MCF 10A (cell line): ENCODE measurements around the gene MRPS6. TPM values are rescaled to one million over a fixed set of nuclear protein-coding genes. Genes with fewer than 3 reads are reported as not detected.

ENCODE experiments used
- BruUV-seq: library from RNA; stranded (reverse); fragments of 400-500 nt; replicated peaks from 2 replicates; lab custom pipeline; 2021; lab: Mats Ljungman, UMichigan
- CTCF ChIA-PET: fragments of 300-600 bp; sonication (Branson Sonifier 250); formaldehyde crosslinking; extraction: SDS; loops from one replicate; lab custom pipeline; 2021; ENCODE audit warnings: antibody characterized with exemption, inconsistent platforms; lab: Yijun Ruan, JAX
- POLR2A ChIA-PET: fragments of 300-600, 350-650 bp; sonication (Branson Sonifier 250); formaldehyde crosslinking; extraction: SDS; loops from one replicate; lab custom pipeline; 2020; ENCODE audit warnings: antibody characterized with exemption, inconsistent platforms; lab: Yijun Ruan, JAX
- DNase-seq: peaks from one replicate; pipeline ENCODE4 v3.0.0-alpha.2; 2018; ENCODE audit not compliant: unreplicated experiment
- H3K27ac Mint-ChIP-seq: one replicate; pipeline ENCODE4 v1.8.0; 2022; ENCODE audit warnings: mild to moderate bottlenecking, low read depth, mixed read lengths; ENCODE audit not compliant: unreplicated experiment
- H3K27me3 Mint-ChIP-seq: one replicate; pipeline ENCODE4 v1.8.0; 2022; ENCODE audit warnings: mixed read lengths; ENCODE audit not compliant: insufficient read depth, unreplicated experiment
- H3K36me3 Mint-ChIP-seq: one replicate; pipeline ENCODE4 v1.8.0; 2022; ENCODE audit warnings: mild to moderate bottlenecking, moderate library complexity, mixed read lengths; ENCODE audit not compliant: insufficient read depth, unreplicated experiment
- H3K4me1 Mint-ChIP-seq: one replicate; pipeline ENCODE4 v1.8.0; 2022; ENCODE audit warnings: mixed read lengths; ENCODE audit not compliant: insufficient read depth, unreplicated experiment
- H3K4me3 Mint-ChIP-seq: one replicate; pipeline ENCODE4 v1.8.0; 2022; ENCODE audit warnings: mild to moderate bottlenecking, moderate library complexity, mixed read lengths; ENCODE audit not compliant: unreplicated experiment
- H3K9me3 Mint-ChIP-seq: one replicate; pipeline ENCODE4 v1.8.0; 2022; ENCODE audit warnings: mixed read lengths; ENCODE audit not compliant: unreplicated experiment
- CTCF ChIP-seq: fragments of 200-600 bp; IDR thresholded peaks from one replicate; pipeline ENCODE4 v1.8.0; 2022; ENCODE audit warnings: antibody characterized with exemption, mild to moderate bottlenecking; ENCODE audit not compliant: unreplicated experiment
- intact Hi-C: fragments of 100-400 bp; cut with micrococcal nuclease; formaldehyde crosslinking; loops from 2 replicates; pipeline ENCODE4 v1.14.1; 2022
- total RNA-seq: library from RNA; stranded (reverse); gene quantifications from 2 replicates; pipeline ENCODE4 v1.2.3, GENCODE V29; 2022

The MRPS6 gene
- total RNA-seq, 1 experiment from 2014 or later: 86.0 TPM

DNA sequence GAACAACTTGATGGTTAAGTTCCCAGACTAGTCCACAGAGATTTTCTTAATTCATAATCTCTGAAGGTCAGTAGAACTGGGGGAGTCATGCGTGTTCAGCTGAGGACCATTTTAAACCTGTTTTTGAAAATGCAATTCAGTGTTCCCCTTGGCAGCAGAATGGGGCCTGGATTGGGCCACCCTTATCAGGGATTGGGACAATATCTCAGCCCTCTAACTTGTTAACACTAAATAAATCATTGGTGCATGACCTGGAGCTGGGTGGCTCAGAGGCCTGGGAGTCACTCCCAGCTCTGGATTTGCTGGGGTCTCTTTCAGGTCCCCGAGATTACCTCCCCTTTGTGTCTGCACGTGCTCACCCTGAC lies 55.3 kb downstream of the MRPS6 start:
- Mint-ChIP-seq H3K27me3 (no peaks in the 10 kb centered on the region), H3K36me3 (peaks cover 20% of the 10 kb centered on the region), H3K9me3 (no peaks in the 10 kb centered on the region), H3K4me1 (peaks cover 35% of the 10 kb centered on the region), H3K4me3 (no peak overlapping the region), H3K27ac (peak overlapping the region; percentile 60)
- POLR2A ChIA-PET: interaction anchor here (1.3 kb wide), 1 partner anchor 11 kb away, joined by 3 read pairs; no protein-coding TSS in a partner anchor
- no peak for TF ChIP-seq CTCF
- intact Hi-C loops: no loop called here
- DNase-seq: no peak
- CTCF ChIA-PET: interaction anchor here (0.7 to 0.9 kb wide), 2 partner anchors 204 to 412 kb away, joined by 3 to 7 read pairs; no protein-coding TSS in a partner anchor
- BruUV-seq: no TSS peak

DNA sequence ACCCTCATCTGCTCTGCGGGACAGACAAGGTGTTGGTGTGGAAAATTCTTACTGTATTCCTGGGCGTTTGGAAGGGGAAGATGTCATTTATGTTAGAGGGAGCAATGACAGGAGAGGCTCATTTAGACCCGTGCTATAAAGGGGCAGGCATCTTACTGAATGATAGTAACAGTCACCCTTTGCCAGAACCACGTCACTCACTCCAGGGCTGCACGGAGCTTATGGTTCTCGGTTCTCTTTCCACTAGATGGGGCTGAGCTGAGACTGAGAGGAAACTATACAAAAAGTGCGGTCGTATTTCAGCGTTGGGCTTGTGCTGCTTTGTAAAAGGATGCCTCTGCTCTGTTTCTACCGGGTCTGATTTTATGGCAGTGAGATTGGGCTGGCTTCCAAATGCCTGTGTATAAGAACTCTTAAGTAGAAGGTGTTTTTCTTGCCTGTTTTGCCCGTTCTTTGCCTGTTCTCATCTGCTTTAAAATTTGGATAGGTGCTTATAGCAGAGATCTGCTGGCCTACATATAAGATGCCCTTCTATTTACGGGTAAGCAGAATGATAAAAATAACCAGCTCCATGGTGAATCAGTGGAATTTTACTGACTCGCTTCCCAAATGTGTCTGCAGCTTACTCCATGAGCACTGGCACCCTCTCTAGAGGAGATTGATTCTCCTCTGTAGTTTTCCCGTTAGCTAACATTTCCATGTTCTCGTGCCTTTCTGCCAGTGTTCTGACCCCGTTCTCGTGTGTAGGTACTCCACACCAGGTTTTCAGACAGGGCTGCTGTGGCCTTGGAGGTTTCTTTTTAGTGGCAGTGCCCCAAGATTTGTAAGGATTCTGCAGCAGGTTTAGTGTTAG lies 55.9 kb downstream of the MRPS6 start:
- H3K4me1 Mint-ChIP-seq: peaks cover 35% of the 10 kb centered on the region
- BruUV-seq: no TSS peak
- peak; percentile 23 for DNase-seq
- CTCF ChIA-PET: interaction anchor here (0.7 to 0.9 kb wide), 2 partner anchors 205 to 412 kb away, joined by 3 to 7 read pairs; no protein-coding TSS in a partner anchor
- POLR2A ChIA-PET: interaction anchor here (1.3 kb wide), 1 partner anchor 11 kb away, joined by 3 read pairs; no protein-coding TSS in a partner anchor
- peaks cover 20% of the 10 kb centered on the region for H3K36me3 Mint-ChIP-seq
- no peak for TF ChIP-seq CTCF
- H3K27ac Mint-ChIP-seq: peak overlapping the region; percentile 60
- H3K27me3 Mint-ChIP-seq: no peaks in the 10 kb centered on the region
- intact Hi-C loops: no loop called here
- no peaks in the 10 kb centered on the region for H3K9me3 Mint-ChIP-seq
- H3K4me3 Mint-ChIP-seq: no peak overlapping the region

GRCh38 chr21:34129901-34130715 lies 56.7 kb downstream of the MRPS6 start:
- Mint-ChIP-seq H3K4me1 (peaks cover 29% of the 10 kb centered on the region), H3K4me3 (no peak overlapping the region), H3K9me3 (no peaks in the 10 kb centered on the region), H3K27ac (peak overlapping the region; percentile 60), H3K36me3 (peaks cover 24% of the 10 kb centered on the region), H3K27me3 (no peaks in the 10 kb centered on the region)
- intact Hi-C loops: no loop called here
- ChIA-PET POLR2A (interaction anchor here (1.2 to 1.3 kb wide), 2 partner anchors 12 to 56 kb away, joined by 3 to 4 read pairs; no protein-coding TSS in a partner anchor), CTCF (no interaction called here)
- no peak for TF ChIP-seq CTCF
- DNase-seq: no peak
- no TSS peak for BruUV-seq

- ChIA-PET CTCF (interaction anchor here (0.6 to 1.0 kb wide), 2 partner anchors 16 to 195 kb away, joined by 3 to 4 read pairs; no protein-coding TSS in a partner anchor), POLR2A (interaction anchor here (1.2 kb wide), 1 partner anchor 56 kb away, joined by 4 read pairs; no protein-coding TSS in a partner anchor)
- Mint-ChIP-seq H3K9me3 (no peaks in the 10 kb centered on the region), H3K4me1 (peaks cover 27% of the 10 kb centered on the region), H3K4me3 (no peak overlapping the region), H3K27ac (no peak overlapping the region), H3K27me3 (no peaks in the 10 kb centered on the region), H3K36me3 (peaks cover 23% of the 10 kb centered on the region)
- intact Hi-C loops: no loop called here
- TF ChIP-seq CTCF: no peak
- DNase-seq: no peak
- no TSS peak for BruUV-seq
These were observed 57.3 kb downstream of the MRPS6 start for GRCh38 chr21:34130716-34130985.
